Measurements from ENCODE around the gene CACNA2D3. TPM values are rescaled to one million over a fixed set of nuclear protein-coding genes. Genes with fewer than 3 reads are reported as not detected.

Gene CACNA2D3
- total RNA-seq, 1 donor: 4.3 TPM

DNA sequence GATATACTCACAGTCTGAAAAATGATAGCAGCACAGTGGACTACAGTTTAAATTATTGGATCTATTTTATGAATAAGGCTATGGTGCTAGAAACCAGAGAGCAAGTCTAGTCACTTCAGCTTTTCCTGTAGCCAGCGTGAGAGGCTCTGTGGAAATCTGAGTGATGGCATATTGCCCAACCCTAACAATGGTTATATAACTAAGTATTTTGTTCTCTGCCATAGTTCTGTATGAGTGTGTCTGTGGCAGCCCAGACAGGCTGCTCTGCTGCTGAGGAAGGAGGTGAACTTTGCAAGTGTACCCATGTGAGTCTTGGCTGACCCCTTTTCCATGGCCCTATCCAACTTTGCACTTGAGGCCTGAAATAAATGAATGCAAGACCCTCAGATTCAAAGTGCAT is 699.9 kb downstream of the CACNA2D3 start:
- TF ChIP-seq, protein P1, sequence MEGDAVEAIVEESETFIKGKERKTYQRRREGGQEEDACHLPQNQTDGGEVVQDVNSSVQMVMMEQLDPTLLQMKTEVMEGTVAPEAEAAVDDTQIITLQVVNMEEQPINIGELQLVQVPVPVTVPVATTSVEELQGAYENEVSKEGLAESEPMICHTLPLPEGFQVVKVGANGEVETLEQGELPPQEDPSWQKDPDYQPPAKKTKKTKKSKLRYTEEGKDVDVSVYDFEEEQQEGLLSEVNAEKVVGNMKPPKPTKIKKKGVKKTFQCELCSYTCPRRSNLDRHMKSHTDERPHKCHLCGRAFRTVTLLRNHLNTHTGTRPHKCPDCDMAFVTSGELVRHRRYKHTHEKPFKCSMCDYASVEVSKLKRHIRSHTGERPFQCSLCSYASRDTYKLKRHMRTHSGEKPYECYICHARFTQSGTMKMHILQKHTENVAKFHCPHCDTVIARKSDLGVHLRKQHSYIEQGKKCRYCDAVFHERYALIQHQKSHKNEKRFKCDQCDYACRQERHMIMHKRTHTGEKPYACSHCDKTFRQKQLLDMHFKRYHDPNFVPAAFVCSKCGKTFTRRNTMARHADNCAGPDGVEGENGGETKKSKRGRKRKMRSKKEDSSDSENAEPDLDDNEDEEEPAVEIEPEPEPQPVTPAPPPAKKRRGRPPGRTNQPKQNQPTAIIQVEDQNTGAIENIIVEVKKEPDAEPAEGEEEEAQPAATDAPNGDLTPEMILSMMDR (IDR thresholded peaks at IDR 0.05; ENCODE audit: insufficient read depth, low read depth, low read length): no peak
- DNase-seq (ENCODE audit: low read depth): no peak
- no peak overlapping the region for H3K4me3 ChIP-seq (ENCODE audit: low read depth, low read length)

DNA sequence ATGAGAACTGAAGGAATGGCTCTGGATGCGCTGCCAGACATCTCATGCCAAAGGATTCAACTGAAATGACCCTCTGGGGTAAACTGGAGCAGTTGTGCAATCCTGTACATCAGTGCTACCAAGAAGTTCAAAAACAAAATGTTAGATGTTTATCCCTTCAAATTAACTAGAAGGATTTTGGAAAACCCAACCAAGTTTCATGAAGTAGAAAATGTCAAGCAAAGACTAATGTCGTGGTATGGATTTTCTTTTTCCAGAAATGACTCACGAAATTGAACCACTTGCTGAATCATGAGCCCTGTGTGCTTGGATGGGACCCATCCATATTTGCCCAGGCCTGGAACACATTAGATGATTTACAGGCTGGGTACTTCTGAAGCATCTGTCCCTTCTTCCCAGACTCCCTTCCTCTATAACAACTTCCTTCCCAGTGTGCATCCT is 703.9 kb downstream of the CACNA2D3 start:
- no peak for DNase-seq (ENCODE audit: low read depth)
- TF ChIP-seq, protein P1 (IDR thresholded peaks at IDR 0.05; ENCODE audit: insufficient read depth, low read depth, low read length): no peak
- H3K4me3 ChIP-seq (ENCODE audit: low read depth, low read length): no peak overlapping the region

DNA sequence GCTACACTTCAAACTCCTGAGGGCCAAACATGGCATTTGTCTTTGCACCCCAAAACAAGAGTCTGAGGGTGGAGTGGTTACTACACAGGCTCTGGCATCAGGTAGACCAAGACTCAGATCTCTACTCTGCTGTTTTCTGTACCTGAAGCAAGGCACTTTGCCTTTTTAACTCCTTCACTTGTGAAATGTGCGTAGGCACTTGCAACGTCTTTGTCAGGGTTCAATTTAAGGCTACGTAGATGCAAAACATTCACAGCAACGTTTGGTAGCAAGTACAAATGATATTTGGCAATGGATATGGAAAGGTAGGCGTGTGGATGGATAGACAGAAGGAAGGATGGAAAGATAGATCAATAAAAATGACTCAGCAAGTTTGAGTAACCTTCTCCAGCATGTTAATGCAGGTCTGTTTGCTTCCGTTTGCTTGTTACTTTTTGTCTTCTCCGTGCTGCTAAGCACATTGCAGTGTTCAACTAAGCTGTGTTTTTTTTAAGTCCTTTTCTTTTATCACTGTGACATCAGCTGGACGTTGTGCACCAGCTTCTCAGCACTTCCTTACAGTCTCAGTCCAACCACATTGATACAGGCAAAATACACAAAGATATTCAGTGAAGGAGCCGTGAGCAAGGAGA is 704.8 kb downstream of the CACNA2D3 start:
- no peak overlapping the region for H3K4me3 ChIP-seq (ENCODE audit: low read depth, low read length)
- no peak for DNase-seq (ENCODE audit: low read depth)
- TF ChIP-seq, protein P1 (IDR thresholded peaks at IDR 0.05; ENCODE audit: insufficient read depth, low read depth, low read length): no peak

DNA sequence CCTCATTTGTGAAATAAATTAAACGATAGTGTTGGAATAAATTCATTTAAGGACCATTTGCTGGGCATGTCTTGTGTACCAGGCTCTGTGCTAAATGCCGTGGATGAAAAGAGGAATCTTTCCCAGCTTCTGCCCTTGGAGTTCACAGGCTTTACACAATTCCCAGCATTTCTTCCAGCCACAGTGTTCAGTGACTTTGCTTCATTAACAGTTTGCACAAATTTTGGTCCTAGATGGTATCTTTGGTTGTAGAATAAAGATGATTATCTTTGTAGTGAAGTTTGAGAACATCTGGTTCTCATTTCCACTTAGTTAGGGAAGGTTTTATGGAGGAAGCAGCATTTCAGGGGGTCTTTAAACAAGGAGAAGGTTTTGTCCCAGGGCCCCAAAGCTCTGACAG is 705.4 kb downstream of the CACNA2D3 start:
- TF ChIP-seq, protein P1 (IDR thresholded peaks at IDR 0.05; ENCODE audit: insufficient read depth, low read depth, low read length): no peak
- peak; percentile 18 for DNase-seq (ENCODE audit: low read depth)
- H3K4me3 ChIP-seq (ENCODE audit: low read depth, low read length): no peak overlapping the region

DNA sequence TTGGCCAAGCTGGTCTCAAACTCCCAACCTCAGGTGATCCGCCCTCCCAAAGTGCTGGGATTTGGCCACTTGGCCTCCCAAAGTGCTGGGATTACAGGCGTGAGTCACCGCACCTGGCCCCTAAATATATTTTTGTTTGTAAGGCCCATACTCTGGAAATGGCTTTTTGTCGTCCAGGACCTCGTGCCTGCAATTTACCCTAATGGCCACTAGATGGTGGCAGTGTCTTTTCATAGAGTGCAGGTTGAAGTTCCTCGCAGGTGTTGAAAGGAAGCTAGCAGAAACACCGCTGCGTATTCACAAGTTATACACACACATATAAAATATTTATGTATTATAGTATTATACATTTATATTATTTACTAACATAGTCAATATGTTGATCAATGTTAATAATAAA is 708.3 kb downstream of the CACNA2D3 start:
- H3K4me3 ChIP-seq (ENCODE audit: low read depth, low read length): no peak overlapping the region
- TF ChIP-seq, protein P1 (IDR thresholded peaks at IDR 0.05; ENCODE audit: insufficient read depth, low read depth, low read length): peak; percentile 70
- peak; percentile 23 for DNase-seq (ENCODE audit: low read depth)

DNA sequence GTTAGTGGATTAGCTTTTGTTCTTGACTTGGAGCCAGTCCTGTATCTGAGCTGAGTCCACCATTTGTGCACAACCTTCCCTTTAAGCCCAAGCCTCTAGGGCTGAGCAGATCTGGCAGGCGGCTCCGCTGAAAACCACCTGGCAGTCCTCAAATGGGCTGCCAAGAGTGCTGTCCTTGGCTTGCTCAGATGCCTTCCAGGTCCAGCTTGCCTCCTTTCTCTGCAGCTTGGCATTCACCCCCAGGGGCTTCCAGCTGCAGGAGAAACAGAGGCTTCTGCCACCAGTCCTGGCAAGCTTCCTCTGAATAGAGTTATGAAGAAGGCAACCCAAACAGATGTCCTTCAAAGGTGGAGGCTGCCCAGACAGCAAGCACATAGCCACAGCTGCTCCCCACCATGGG is 708.8 kb downstream of the CACNA2D3 start:
- H3K4me3 ChIP-seq (ENCODE audit: low read depth, low read length): no peak overlapping the region
- no peak for DNase-seq (ENCODE audit: low read depth)
- TF ChIP-seq, protein P1 (IDR thresholded peaks at IDR 0.05; ENCODE audit: insufficient read depth, low read depth, low read length): no peak

DNA sequence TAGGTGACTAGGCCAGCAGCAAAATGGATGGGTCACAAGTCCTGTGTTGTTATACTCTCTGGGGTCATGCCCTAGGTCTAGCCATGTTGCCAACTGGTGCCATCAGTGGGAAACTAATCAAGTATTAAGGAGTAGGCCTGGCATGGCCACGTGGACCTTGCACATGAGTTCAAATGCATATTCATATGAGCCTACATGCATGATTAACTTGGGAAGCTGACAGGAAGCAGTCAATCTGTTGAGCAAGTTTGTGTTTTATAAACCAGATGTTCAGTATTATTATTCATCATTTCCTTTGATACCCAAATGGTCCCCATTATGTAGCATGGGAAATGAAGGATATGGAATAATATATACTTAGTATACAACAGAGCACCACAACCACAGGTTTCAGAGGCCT is 710.5 kb downstream of the CACNA2D3 start:
- TF ChIP-seq, protein P1 (IDR thresholded peaks at IDR 0.05; ENCODE audit: insufficient read depth, low read depth, low read length): no peak
- H3K4me3 ChIP-seq (ENCODE audit: low read depth, low read length): no peak overlapping the region
- DNase-seq (ENCODE audit: low read depth): no peak
